SU-DHL-6 (cell line): Measurements from ENCODE around the gene ATP13A3.

Experiments used
- EZH2phosphoT487 ChIP-seq: fragments of 200-600 bp; sonication (generic), shearing (Covaris generic); conservative IDR thresholded peaks from 2 replicates; pipeline ENCODE4 v1.6.1; 2018; ENCODE audit warnings: mild to moderate bottlenecking, antibody characterized with exemption, low read length, moderate library complexity, mixed read lengths
- TF ChIP-seq, protein P1 (sequence below): fragments of 200-600 bp; sonication (generic); IDR thresholded peaks from one replicate; pipeline ENCODE4 v1.5.1; 2017; ENCODE audit warnings: antibody characterized with exemption, mild to moderate bottlenecking, low read length, moderate library complexity; ENCODE audit not compliant: insufficient read depth, poor library complexity, severe bottlenecking

DNA sequence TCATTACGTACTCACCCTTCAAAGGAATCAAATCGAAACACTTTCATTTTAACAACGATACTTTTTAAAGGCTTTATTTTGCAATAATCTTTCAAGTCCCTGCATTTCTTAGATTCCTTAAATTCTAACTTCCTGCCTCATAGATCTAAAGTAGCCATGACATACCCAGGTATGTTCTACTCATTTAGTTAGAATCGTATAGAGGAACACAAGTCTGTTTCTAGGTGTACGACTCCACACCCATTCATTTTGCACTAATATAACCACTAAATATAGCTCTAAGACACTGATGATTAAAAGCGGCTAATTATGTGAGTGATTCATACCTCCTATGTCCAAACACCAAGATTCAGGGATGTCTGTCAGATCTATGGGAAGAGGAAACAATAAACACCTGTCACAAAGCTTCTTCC is 1.3 kb downstream of the ATP13A3 start:
- TF ChIP-seq, protein P1, sequence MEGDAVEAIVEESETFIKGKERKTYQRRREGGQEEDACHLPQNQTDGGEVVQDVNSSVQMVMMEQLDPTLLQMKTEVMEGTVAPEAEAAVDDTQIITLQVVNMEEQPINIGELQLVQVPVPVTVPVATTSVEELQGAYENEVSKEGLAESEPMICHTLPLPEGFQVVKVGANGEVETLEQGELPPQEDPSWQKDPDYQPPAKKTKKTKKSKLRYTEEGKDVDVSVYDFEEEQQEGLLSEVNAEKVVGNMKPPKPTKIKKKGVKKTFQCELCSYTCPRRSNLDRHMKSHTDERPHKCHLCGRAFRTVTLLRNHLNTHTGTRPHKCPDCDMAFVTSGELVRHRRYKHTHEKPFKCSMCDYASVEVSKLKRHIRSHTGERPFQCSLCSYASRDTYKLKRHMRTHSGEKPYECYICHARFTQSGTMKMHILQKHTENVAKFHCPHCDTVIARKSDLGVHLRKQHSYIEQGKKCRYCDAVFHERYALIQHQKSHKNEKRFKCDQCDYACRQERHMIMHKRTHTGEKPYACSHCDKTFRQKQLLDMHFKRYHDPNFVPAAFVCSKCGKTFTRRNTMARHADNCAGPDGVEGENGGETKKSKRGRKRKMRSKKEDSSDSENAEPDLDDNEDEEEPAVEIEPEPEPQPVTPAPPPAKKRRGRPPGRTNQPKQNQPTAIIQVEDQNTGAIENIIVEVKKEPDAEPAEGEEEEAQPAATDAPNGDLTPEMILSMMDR = no peak
- no peak for TF ChIP-seq EZH2phosphoT487
